LNCaP clone FGC (cell line): ENCODE data around the gene ESPN.

Experiments
- DNase-seq: peaks from one replicate; pipeline ENCODE4 v3.0.0-alpha.2; 2011; ENCODE audit warnings: low read depth
- H3K4me3 ChIP-seq: 2 replicates; pipeline ENCODE4 v1.5.1; 2011; ENCODE audit warnings: mild to moderate bottlenecking, low read depth, low read length, control low read depth
- CTCF ChIP-seq: IDR thresholded peaks from 2 replicates; pipeline ENCODE4 v1.5.1; 2012; ENCODE audit warnings: mild to moderate bottlenecking; ENCODE audit not compliant: control insufficient read depth, insufficient read depth; ENCODE audit errors: extremely low read depth

ESPN gene

DNA sequence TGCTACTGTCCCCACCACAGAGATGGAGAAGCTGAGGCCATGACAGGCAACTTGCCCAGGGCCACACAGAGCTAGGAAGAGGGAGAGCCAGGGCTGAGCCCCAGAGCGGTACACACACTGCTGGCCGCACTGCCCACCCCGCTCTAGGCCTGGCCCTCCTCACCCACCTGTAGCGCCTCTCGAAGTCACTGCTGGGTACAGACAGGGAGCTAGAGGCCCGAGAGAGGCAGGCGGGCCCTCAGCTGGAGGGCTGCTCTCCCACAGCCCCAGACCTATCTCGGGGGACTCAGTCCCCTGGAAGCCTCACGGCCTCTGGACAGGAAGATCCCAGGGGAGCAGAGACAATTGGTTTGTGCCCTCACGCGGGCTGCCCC is 84.2 kb downstream of the ESPN start:
- DNase-seq, result no peak
- no peak overlapping the region for H3K4me3 ChIP-seq
- no peak for TF ChIP-seq CTCF

GRCh38 chr1:6509220-6509918 is 84.8 kb downstream of the ESPN start:
- TF ChIP-seq CTCF, result no peak
- no peak for DNase-seq
- no peak overlapping the region for H3K4me3 ChIP-seq

- no peak for DNase-seq
- H3K4me3 ChIP-seq, result no peak overlapping the region
- TF ChIP-seq CTCF, result no peak
These were observed 85.3 kb downstream of the ESPN start for GRCh38 chr1:6509919-6510291.

DNA sequence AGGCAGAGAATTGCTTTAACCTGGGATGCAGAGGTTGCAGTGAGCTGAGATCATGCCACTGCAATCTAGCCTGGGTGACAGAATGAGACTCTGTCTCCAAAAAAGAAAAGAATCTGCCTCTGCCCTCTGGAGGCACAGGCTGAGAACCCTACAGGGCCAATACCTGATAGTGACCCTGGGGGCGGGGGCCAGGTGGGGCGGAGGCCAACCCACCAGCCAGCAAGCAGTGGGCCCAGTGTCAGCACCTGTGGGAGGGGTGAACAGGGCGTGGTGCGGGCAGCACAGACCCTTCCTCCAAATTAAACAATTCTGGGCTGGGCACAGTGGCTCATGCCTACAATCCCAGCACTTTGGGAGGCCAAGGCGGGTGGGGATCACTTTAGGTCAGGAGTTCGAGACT is 85.9 kb downstream of the ESPN start:
- H3K4me3 ChIP-seq, result no peak overlapping the region
- DNase-seq, result no peak
- no peak for TF ChIP-seq CTCF
